Measurements from ENCODE around the gene LCMT2.

The LCMT2 gene

GRCh38 chr15:43275740-43276562 is 54.4 kb downstream of the LCMT2 start:
- no peak for DNase-seq

GRCh38 chr15:43274136-43274535 is 56.2 kb downstream of the LCMT2 start:
- DNase-seq: no peak
